ENCODE results near the gene KRTAP20-1.

The KRTAP20-1 gene

GRCh38 chr21:30652891-30653290 is 36.7 kb downstream of the KRTAP20-1 start:
- TF ChIP-seq POLR2AphosphoS5 (IDR thresholded peaks at IDR 0.05; ENCODE audit: low read depth, low read length) (no peak), SIN3A (IDR thresholded peaks at IDR 0.05; ENCODE audit: borderline replicate concordance, insufficient read depth, low read length) (no peak), FOXP2 (optimal IDR thresholded peaks at IDR 0.05; ENCODE audit: borderline replicate concordance, extremely low read depth, extremely low read length, insufficient read depth) (no peak), TAF1 (IDR thresholded peaks at IDR 0.05; ENCODE audit: borderline replicate concordance, insufficient read depth, low read length) (no peak)
- TF ChIP-seq, protein P1, sequence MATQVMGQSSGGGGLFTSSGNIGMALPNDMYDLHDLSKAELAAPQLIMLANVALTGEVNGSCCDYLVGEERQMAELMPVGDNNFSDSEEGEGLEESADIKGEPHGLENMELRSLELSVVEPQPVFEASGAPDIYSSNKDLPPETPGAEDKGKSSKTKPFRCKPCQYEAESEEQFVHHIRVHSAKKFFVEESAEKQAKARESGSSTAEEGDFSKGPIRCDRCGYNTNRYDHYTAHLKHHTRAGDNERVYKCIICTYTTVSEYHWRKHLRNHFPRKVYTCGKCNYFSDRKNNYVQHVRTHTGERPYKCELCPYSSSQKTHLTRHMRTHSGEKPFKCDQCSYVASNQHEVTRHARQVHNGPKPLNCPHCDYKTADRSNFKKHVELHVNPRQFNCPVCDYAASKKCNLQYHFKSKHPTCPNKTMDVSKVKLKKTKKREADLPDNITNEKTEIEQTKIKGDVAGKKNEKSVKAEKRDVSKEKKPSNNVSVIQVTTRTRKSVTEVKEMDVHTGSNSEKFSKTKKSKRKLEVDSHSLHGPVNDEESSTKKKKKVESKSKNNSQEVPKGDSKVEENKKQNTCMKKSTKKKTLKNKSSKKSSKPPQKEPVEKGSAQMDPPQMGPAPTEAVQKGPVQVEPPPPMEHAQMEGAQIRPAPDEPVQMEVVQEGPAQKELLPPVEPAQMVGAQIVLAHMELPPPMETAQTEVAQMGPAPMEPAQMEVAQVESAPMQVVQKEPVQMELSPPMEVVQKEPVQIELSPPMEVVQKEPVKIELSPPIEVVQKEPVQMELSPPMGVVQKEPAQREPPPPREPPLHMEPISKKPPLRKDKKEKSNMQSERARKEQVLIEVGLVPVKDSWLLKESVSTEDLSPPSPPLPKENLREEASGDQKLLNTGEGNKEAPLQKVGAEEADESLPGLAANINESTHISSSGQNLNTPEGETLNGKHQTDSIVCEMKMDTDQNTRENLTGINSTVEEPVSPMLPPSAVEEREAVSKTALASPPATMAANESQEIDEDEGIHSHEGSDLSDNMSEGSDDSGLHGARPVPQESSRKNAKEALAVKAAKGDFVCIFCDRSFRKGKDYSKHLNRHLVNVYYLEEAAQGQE (IDR thresholded peaks at IDR 0.05; ENCODE audit: insufficient read depth in 1 of 2, low read depth in 2 of 2, low read length in 2 of 2): no peak
